Stimulated activated CD8-positive, alpha-beta memory T cell treated with anti-CD3 and anti-CD28 coated beads, Interleukin-7, amount 100 ng/mL, for 4 hours (primary cell): ENCODE results near the gene MACROD2.

ENCODE experiments used
- DNase-seq, 2 donors: peaks; one replicate each; pipeline ENCODE4 v3.0.0-alpha.2; 2020; ENCODE audit warnings: low read depth in 2 of 2

MACROD2 gene

DNA sequence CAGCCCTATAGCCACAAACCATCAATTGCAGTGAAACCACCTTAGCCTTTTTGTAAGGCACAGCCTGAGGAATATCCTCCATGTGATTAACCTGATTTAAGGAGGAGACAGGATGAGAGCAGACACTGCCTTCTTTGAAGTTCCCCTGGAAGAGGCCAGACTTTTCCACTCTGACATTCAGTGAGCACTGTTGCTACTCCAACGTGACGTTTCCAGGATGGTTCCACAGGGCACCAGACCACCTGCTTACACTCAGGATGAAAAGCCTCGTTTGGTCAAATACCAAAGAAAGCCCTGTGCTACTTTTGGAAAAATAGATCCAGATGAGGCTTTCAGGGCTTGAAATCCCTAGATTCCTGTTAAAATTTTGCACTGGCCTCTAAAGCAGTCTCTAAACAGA lies 1444.2 kb downstream of the MACROD2 start:
- no peak for DNase-seq

DNA sequence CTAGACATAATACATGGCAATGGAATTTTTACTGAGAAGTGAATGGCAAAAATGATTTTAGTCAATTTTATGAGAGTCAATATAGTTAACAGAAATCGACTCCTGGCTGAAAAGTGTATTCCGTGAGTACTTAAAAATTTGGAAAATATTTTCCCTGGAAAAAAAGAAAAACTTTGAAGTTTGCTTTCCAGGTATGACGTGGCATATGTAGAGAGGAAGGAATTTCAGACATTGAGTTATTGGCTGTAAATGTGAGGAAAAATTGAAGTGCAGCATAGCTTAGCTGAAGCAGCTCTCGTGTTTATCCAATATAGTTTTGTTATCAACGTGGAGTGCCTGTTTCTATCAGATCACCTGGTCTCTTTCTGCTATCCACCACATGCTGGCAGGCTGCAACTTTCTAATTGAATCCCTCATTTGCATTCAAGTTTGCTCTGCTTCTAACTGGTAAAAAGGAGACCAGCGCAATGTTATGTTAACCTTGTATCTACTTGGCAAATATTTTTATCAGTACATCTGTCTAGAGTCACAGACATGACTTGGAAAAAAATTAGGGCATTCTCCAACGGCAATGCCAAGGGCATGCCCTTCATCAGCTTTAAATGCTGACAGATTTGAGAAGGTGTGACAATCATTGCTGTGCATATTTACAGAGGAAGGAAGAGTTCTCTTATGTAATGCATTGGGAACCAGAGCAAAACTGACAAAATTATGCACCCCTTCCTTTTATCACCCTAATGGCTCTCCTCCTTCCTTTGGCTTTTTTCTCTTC lies 1444.9 kb downstream of the MACROD2 start:
- no peak for DNase-seq

DNA sequence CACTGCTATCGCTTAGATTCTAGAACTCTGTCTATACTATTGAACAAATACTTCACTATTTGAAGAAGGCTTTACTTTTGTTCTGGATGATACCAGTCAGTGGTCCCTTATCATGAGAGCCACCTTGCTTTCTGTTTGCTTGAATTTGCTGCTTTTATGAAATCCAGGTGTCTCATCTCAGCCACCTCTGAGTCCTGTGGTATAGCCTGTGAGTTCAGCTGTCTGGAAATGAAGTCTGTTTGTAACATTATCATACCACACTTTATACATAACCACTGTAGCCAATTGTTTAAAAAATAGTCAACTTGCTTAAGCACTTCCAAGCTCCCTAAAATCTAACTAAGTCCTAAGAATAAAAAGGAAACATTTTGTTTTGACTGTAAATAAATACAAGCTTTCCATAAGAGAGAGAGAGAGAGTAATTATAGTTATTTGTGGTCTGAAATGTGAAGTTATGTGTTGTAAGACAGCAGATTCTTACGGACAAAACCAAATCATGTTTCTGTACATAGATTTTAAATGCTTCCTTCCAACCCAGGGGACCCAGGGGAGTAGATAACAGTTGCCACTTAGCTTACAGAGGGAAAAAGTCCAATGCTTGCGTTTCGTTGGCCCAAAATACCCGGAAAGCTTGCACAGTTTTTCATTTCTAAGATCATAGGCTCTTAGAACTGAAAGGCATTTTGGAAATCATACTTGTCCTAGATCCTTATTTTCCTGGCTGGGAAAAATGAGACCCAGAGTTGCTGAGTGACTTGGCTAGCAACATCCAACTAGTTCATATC lies 1449.9 kb downstream of the MACROD2 start:
- no peak for DNase-seq

DNA sequence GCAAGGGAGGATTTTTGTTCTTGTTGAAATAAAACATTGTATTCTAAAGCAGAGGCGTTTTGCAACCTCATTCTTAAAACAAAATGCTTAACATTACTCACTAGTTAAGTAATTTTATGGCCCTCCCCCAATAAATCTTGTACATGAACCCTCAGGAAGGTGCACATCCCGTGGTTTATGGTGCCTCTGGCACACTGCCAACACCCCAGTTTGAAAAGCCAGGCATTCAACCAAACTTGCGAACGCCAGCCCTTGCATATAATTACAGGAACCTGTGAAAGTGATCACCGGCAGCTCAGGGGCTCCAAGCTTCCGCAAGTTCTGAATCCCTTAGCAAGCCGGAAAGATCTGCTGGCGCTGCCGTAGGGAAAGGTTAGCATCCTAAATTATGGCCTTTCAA lies 1451.1 kb downstream of the MACROD2 start:
- DNase-seq = no peak

DNA sequence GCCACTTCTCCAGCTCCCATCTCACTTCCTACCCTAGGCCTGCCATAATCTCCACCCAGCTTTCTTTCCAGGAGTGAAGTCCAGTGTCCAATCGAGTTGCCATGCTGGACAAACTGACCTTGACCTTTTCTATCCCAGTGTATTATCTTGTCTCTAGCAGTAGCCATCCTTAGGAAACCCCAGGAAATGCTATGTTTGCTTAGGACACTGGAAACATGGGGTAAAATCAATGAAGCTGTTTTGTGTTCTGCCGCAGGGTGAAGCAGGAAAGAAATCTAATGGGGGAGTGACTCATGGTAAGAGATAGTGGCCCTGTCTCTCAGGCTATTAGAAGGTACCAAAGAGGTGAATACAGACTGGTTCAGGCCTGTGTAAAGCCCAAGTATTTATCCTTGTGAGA lies 1452.2 kb downstream of the MACROD2 start:
- DNase-seq = no peak

DNA sequence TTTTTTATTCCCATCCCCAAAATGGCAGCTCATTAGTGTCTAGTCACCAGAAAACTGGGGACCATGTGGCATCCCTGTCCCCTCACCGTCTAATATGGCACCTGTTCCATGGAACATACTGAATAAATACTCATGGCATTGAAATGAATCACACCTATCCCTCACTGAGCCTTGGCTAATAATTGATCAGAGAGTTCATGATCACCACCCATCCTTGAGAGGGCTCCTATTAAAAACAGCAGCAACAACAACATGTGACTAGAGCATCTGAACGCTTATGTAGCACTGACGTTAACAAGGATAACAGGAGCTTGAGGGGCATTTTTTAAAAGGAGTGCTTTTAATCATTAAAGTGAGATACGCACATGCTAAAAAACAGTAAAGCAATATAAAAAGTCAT lies 1453.7 kb downstream of the MACROD2 start:
- no peak for DNase-seq

DNA sequence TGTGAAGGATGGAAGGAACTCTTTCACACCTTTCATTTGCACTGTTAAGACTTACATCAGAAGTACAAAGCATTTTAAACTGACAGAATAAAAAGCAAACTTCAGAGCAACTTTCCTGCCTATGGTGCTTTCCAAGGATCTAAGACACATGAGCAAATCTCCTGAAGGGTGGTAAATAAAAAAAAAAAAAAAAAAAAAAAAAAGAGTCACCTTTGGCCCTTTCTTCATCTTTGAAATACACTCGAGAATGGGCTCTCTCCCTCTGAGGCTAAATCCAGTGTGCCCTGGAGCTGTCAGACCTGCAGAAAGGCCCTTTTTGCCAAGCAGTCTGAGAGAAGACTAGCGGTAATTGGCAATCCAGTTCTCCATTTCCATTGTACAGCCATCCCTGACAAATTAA lies 1455.9 kb downstream of the MACROD2 start:
- no peak for DNase-seq

DNA sequence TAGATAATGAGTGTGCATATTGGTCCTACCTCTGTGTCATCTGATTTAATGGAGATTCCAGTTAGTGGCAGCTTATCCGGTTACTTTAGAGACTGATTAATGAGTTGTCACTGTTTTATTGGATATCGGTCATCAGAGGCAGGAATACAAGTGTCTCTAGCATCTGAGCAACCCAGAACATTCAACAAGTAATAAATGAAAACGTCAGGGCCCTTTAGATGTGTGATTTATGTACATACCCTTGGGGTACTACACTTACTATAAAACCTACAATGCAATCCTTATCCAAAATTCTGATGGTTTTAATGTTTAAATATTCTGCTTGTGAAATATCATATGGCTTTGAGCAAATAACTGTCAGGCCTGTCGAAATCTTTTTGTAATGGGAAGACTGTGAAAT lies 1460.0 kb downstream of the MACROD2 start:
- DNase-seq = no peak

DNA sequence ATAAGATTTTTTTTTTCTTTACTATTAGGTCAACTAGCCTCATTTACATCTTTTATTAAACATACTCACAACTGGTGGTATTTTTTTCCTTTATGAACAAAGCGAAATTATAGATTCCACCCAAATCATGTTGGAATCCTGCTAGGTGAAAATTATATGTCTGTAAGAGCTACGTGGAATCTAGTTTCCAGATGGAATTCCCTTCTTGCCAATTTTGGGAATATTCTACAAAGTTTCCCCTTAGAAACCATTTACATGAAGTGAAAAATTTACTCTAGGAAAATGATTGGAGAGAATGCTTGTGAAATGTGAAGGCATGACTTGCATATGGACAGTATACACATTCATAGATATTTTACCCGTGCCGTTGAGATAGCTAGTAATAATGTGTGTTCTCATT lies 1466.6 kb downstream of the MACROD2 start:
- DNase-seq = no peak

DNA sequence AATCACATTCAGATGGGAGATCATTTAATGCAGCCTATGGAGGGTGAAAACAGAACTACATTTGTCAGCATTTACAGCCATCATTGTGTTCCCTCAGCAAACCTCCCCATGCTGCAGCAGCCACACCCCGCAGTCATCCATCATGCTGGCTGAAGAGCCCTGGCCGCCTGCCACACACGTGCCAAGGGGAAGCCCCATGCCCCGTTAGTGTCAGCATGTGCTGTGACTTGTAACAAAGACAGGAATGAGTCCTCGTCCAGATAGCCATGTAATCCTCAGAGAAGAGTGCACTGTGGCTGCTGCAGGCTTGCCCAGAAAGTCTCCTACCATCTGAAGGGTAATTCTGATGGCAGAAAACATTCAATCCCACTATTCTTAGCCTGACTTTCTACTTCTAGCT lies 1480.2 kb downstream of the MACROD2 start:
- no peak for DNase-seq

DNA sequence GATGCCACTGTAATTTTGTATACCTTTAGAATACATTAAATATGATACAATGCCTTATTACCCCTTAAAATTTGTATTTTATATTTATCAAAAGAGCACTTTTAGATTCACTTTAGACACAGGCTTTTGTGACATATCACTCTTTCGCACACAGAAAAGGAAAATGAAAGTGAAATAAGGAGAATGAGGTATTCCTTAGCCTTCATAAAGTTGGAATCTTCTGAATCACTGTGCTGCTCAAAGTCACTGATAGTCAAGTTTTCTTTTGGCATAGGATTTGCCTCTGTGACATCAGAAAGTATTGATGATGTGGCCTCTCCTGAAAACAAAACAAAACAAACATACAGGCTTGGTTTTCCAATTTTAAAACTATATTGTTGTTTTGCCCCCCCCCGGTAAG lies 1480.9 kb downstream of the MACROD2 start:
- DNase-seq = no peak

DNA sequence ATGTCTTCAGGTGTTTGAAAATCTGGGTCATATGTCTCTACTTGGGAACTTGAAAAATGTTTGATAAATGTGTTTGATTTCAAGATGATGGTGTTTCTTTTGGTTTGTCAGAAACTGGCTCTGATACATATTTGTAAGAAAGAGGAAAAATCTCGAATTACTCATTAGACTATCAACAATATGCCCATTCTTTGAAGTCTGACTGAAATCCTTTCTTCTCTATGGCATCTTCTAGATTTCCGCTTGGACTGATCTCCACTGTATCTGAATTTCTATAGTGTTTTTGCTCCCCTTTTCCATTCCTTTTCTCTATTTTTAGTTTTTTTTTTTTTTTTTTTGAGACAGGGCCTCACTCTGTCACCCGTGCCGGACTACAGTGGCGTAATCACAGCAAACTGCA lies 1481.5 kb downstream of the MACROD2 start:
- DNase-seq = no peak

DNA sequence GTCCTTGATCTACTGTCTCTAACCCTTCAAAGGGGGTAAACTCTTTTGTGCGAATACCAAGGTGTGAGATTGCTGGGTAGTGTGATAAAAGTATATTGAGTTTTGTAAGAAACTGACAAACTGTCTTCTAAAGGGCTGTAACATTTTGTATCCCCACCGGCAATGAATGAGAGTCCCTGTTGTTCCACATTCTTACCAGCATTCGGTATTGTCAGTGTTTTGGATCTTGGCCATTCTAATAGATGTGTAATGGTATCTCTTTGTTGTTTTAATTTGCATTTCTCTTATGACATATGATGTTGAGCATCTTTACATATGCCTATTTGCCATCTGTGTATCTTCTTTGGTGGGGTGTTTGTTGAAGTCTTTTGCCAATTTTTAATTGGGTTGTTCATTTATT lies 1487.2 kb downstream of the MACROD2 start:
- no peak for DNase-seq

DNA sequence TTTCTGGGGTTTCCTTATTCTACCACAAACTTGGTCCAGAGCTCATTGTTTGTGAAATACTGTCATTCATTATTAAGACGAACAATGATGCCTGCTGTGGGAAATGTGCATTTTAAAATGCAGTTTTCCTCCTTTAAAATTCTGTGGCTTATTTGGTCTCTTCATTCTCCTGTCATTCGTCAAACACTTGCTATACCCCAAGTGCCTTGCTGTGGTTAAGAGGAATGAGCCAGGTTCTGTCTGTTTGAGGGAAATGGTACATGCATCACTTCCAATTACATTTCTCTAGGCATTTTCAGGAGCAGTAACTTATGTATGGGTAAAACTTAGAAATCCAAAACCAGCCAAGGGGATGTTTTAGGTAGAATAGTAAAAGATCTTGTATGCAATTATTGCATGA lies 1490.2 kb downstream of the MACROD2 start:
- DNase-seq = no peak

DNA sequence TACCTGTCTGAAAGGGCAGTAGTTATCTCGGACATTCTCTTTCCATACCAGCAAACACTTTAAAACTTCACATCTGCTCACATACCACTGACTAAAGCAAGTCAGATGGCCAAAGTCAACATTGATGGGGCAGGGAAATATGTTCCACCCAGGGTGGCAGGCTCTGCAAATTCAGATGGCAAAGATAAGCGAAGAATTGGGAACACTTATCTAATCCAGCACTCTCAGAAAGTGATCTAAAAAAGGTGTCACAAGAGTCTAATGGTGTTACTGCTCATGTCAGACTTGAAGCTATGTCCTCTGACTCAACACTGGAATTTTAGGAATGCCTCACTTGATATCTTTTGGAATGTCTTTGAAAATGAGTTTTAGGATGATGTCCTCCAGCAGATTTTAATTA lies 1491.7 kb downstream of the MACROD2 start:
- no peak for DNase-seq

DNA sequence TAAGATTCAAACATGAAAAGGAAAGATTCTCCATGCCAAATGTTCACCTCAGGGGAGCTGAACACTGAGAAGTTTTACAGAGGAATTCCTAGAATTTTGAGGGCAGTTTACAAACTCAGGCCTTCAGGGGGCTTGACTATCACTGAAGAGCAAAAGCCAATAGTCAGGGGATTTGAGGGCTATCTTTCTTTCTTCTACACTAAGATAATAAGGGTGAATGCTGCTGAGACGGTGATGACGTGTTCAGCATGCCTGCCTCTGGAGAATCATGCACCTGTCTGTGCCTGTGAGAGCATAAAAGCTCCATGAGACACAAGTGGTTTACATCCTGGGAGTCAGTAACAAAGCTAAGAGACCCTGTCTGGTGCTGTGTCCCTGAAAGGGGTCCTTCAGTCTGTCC lies 1492.4 kb downstream of the MACROD2 start:
- no peak for DNase-seq

DNA sequence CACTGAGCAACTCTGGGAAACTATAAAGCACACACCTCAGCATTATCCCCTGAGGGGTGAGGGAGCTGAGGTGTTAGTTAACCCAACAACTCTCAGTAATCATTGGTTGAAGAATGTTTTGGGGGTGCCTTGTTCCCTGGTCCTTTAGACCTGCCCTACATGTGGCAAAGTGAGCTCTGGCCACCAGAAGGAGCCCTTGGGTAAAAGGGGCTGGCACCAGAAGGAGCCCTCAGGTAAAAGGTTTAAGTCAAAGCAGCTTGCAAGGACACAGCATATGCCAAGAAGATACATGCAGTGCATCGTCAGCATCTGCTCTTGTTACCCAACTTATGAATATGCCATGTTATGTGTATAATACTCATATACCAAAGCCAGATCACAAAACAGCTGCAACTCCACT lies 1496.3 kb downstream of the MACROD2 start:
- DNase-seq = no peak

DNA sequence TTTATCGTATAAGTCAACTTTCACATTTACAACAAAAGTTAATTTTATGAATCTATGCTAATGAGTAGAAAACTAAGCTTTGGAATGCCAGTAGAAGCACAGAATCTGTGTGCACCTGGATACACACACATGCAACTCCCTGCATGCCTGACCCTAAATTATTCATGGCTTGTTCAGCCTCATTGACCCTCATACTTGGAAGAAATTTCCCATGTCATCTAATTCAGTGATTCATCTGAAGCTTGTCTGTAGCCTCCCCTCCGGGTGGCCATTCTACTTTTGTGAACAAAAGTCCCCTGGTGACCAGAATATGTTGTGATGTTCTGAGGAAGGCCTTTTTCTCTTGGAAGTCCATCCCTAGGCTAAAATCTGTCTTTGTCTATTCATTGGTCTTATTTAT lies 1499.5 kb downstream of the MACROD2 start:
- DNase-seq = no peak

DNA sequence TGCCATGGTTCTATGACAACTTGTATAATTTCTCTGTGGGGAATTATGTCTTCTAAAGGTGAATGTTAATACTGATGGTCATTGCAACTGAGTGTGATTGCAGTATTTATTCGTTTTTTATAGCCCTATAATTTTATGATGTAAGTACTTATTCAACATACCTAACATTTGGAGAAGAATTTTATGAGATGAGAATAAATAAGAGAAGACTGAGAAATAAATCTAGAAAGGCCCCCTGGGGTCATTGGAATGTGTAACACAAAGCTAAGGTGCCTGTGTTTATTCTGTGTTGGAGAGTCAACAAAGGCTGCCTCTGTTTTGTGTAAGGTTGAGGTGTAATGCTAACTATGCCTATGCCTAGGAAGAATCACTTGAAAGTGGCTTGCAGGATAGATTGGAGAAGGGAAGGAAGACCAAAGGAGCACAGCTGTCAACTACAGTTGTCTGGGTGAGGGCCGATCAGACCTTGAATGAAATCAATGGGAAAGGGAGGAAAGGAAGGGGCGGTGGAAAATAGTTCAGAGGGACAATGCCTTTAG lies 1501.3 kb downstream of the MACROD2 start:
- DNase-seq = no peak

DNA sequence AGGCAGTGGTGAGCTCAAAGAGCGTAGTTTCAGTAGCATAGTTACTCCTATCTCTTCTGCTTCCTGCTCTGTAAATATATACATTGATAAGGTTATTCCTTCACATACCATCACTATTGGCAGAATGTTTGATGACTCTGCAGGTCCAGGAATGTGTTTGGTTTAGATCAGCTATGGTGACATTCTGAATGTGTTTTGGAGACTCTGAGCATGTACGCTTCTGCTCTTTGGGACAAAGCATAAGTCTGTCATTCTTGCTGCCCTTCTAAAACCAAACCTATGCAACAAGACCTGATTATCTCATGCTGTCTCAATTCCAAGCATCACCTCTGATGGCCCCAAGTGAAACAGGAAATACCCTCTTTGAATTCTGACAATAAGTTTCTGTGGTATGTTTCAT lies 1503.6 kb downstream of the MACROD2 start:
- DNase-seq = no peak

DNA sequence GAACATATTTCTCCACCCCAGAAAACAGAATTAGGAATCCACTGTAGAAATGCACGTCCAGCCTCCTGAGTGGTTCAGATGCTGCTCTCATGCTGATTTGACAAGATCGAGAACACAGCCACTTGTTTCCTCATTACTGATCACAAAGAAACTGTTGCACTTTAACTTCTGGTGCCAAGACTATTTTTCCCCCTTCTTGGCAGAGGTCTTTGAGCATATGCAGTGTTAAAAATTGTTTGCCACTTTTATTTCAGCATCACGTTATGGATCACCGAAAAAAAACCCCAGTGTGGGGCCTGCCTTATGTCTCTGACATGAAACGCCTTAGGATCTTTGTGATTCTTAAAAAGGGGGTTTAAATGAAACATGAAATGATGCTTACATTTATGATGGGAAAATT lies 1511.0 kb downstream of the MACROD2 start:
- no peak for DNase-seq

DNA sequence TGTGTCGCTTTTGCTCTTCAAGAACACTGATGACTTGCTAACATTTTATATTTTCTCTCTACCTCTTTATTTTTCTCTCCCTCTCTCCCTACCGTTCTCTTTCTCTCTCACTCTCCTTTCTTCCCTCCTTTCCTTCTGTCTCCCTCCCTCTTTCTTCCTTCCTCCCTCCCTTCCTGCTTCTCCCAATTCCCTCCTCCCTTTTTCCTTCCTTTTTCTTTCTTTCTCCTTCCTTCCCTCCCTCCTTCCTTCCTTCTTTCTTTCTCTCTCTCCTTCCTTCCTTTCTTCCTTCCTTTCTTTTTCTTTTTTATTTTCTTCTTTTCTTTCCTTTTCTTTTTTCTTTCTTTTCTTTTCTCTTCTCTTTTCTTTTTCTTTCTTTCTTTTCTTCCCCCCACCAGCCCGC lies 1511.8 kb downstream of the MACROD2 start:
- DNase-seq = no peak

DNA sequence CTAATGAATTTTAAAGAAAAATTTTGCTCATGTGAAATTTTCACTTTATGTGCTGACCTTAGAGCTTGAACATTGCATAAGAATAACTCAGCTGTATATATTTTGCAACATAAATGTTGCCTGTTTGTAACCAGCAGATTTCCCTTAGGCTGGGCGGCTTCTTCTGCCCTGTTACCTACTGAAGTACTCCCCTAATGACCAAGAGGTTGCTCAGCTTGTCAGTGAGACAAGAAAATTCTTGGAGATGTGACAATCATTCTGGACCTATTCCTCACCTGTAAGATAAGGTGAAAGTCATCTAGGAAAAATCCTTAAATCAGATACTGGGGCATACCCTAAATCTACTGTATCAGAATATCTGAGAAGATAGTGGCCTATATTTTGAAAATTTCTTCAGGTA lies 1516.2 kb downstream of the MACROD2 start:
- no peak for DNase-seq
